HCT116 (cell line): ENCODE results near the gene CRB3. TPM values are rescaled to one million over a fixed set of nuclear protein-coding genes. Genes with fewer than 3 reads are reported as not detected.

Experiments
- ATAC-seq: fragments of 200-7000 bp; cut with Tn5 transposase; 2 replicates; pipeline ENCODE4 v1.9.1; 2020; ENCODE audit warnings: mild to moderate bottlenecking, moderate library complexity
- BruUV-seq: library from RNA; stranded (reverse); fragments of 400-500 nt; replicated peaks from 2 replicates; lab custom pipeline; 2021; lab: Mats Ljungman, UMichigan
- CTCF ChIA-PET: fragments of 300-600 bp; sonication (Branson Sonifier 250); formaldehyde crosslinking; loops from one replicate; lab custom pipeline; 2021; ENCODE audit warnings: antibody characterized with exemption; lab: Charles Lee
- POLR2A ChIA-PET: fragments of 300-600, 350-600 bp; sonication (Branson Sonifier 250); formaldehyde crosslinking; loops from one replicate; lab custom pipeline; 2021; ENCODE audit warnings: antibody characterized with exemption; lab: Charles Lee
- RAD21 ChIA-PET, 2 experiments: fragments of 300-600 bp; sonication (Branson Sonifier 250); formaldehyde crosslinking; loops; one replicate each; lab custom pipeline; 2023; ENCODE audit warnings: low total read pairs in 2 of 2; ENCODE audit not compliant: uncharacterized antibody in 2 of 2, unreplicated experiment in 2 of 2, low non-redundant PET in 1 of 2; lab: Charles Lee
- DNase-seq: peaks from one replicate; pipeline ENCODE4 v3.0.0-alpha.2; 2010; ENCODE audit warnings: low read depth, low spot score
- H2AFZ ChIP-seq: fragments of 200-600 bp; shearing (Covaris generic), sonication (generic); 2 replicates; pipeline ENCODE4 v1.6.1; 2017; ENCODE audit warnings: low read depth, mixed run types, mixed read lengths, antibody characterized with exemption, low read length; ENCODE audit not compliant: poor library complexity, severe bottlenecking
- H3K27ac ChIP-seq: 2 replicates; pipeline ENCODE4 v1.5.1; 2012; ENCODE audit warnings: low read depth, low read length
- H3K27me3 ChIP-seq: fragments of 200-600 bp; sonication (generic); 2 replicates; pipeline ENCODE4 v1.6.1; 2016; ENCODE audit warnings: mixed run types, low read length, mixed read lengths; ENCODE audit not compliant: insufficient read depth
- H3K36me3 ChIP-seq, 2 experiments: fragments of 200-500 bp in 1 of 2; fragments of 200-600 bp in 1 of 2; sonication (Bioruptor generic) in 1 of 2; sonication (generic) in 1 of 2; 2 replicates each; pipeline versions ENCODE4 v1.5.1 to v1.6.1; 2014 to 2016; ENCODE audit warnings: low read length in 2 of 2, inconsistent platforms in 1 of 2, mixed read lengths in 1 of 2, mixed run types in 1 of 2; ENCODE audit not compliant: insufficient read depth in 2 of 2, control insufficient read depth in 1 of 2
- H3K4me1 ChIP-seq, 2 experiments: fragments of 200-600 bp in 1 of 2; sonication (generic) in 1 of 2; 2 replicates each; pipeline versions ENCODE4 v1.5.1 to v1.6.1; 2012 to 2017; ENCODE audit warnings: low read length in 2 of 2, inconsistent platforms in 1 of 2, mild to moderate bottlenecking in 1 of 2, mixed read lengths in 1 of 2, mixed run types in 1 of 2, moderate library complexity in 1 of 2; ENCODE audit not compliant: insufficient read depth in 2 of 2, control insufficient read depth in 1 of 2
- H3K4me2 ChIP-seq: fragments of 200-600 bp; sonication (generic); 2 replicates; pipeline ENCODE4 v1.6.1; 2017; ENCODE audit warnings: mixed run types, low read length, mixed read lengths
- H3K4me3 ChIP-seq, 2 experiments: fragments of 200-600 bp in 1 of 2; sonication (generic) in 1 of 2; replicated peaks in 1 of 2; 2 replicates each; pipeline ENCODE4 v1.5.1; 2011 to 2016; ENCODE audit warnings: low read length in 2 of 2, control low read depth in 1 of 2, low read depth in 1 of 2, mild to moderate bottlenecking in 1 of 2, mixed read lengths in 1 of 2, mixed run types in 1 of 2
- H3K79me2 ChIP-seq: fragments of 200-600 bp; sonication (generic); 2 replicates; pipeline ENCODE4 v1.6.1; 2017; ENCODE audit warnings: mild to moderate bottlenecking, mixed run types, low read length, moderate library complexity, mixed read lengths; ENCODE audit not compliant: insufficient read depth
- H3K9ac ChIP-seq: fragments of 200-600 bp; sonication (generic); 2 replicates; pipeline ENCODE4 v1.6.1; 2016; ENCODE audit warnings: low read length, mixed read lengths
- H3K9me2 ChIP-seq: fragments of 200-600 bp; sonication (generic), shearing (Covaris generic); 2 replicates; pipeline ENCODE4 v1.6.1; 2017; ENCODE audit warnings: mixed run types, mild to moderate bottlenecking, moderate library complexity; ENCODE audit not compliant: insufficient read depth
- H3K9me3 ChIP-seq, 2 experiments: fragments of 200-500 bp in 1 of 2; fragments of 200-600 bp in 1 of 2; sonication (Bioruptor generic) in 1 of 2; sonication (generic) in 1 of 2; 2 replicates each; pipeline ENCODE4 v1.6.1; 2014 to 2017; ENCODE audit warnings: low read length in 2 of 2, mixed read lengths in 2 of 2, inconsistent platforms in 1 of 2, low read depth in 1 of 2, mild to moderate bottlenecking in 1 of 2, mixed run types in 1 of 2, moderate library complexity in 1 of 2; ENCODE audit not compliant: control insufficient read depth in 1 of 2, insufficient read depth in 1 of 2
- H4K20me1 ChIP-seq: fragments of 200-600 bp; sonication (generic), shearing (Covaris generic); 2 replicates; pipeline ENCODE4 v1.6.1; 2017; ENCODE audit warnings: mixed run types, mild to moderate bottlenecking, moderate library complexity; ENCODE audit not compliant: insufficient read depth
- CBX3 ChIP-seq: IDR thresholded peaks from 2 replicates; pipeline ENCODE4 v1.6.1; 2012; ENCODE audit warnings: low read depth
- CEBPB ChIP-seq: IDR thresholded peaks from 2 replicates; pipeline ENCODE4 v1.6.1; 2012; ENCODE audit warnings: low read depth
- EZH2phosphoT487 ChIP-seq: fragments of 200-600 bp; IDR thresholded peaks from 2 replicates; pipeline ENCODE4 v1.6.1; 2018; ENCODE audit warnings: antibody characterized with exemption, borderline replicate concordance
- POLR2A ChIP-seq: IDR thresholded peaks from 2 replicates; pipeline ENCODE4 v1.7.0; 2011; ENCODE audit warnings: borderline replicate concordance; ENCODE audit not compliant: insufficient read depth, insufficient read length; ENCODE audit errors: extremely low read depth
- POLR2AphosphoS5 ChIP-seq: IDR thresholded peaks from 2 replicates; pipeline ENCODE4 v1.6.1; 2011; ENCODE audit warnings: mild to moderate bottlenecking, low read depth, low read length, moderate library complexity
- REST ChIP-seq: IDR thresholded peaks from 2 replicates; pipeline ENCODE4 v1.6.1; 2012; ENCODE audit warnings: low read depth
- SIN3A ChIP-seq: IDR thresholded peaks from 2 replicates; pipeline ENCODE4 v1.6.1; 2012; ENCODE audit warnings: low read depth
- SRF ChIP-seq: IDR thresholded peaks from 2 replicates; pipeline ENCODE4 v1.6.1; 2012; ENCODE audit warnings: low read depth
- ZNF274 ChIP-seq: fragments of 200-500 bp; sonication (Bioruptor generic); IDR thresholded peaks from 2 replicates; pipeline ENCODE4 v1.6.1; 2014; ENCODE audit warnings: mild to moderate bottlenecking, low read depth, low read length, inconsistent platforms
- intact Hi-C: fragments of 100-400 bp; cut with micrococcal nuclease; formaldehyde crosslinking; loops from 2 replicates; pipeline ENCODE4 v1.10.0; 2022
- total RNA-seq: library from RNA; stranded (reverse); gene quantifications from one replicate; pipeline ENCODE4 v1.2.1, GENCODE V29; 2021; ENCODE audit not compliant: unreplicated experiment
- TF ChIP-seq, protein P1 (sequence below), 3 experiments: fragments of 200-600 bp in 1 of 3; sonication (generic) in 1 of 3; IDR thresholded peaks in 2 of 3; conservative IDR thresholded peaks in 1 of 3; 2 replicates each; pipeline ENCODE4 v1.5.1; 2012 to 2017; ENCODE audit warnings: low read depth in 2 of 3, low read length in 2 of 3, antibody characterized with exemption in 1 of 3, borderline replicate concordance in 1 of 3, control low read depth in 1 of 3, mild to moderate bottlenecking in 1 of 3, mixed read lengths in 1 of 3, mixed run types in 1 of 3, moderate library complexity in 1 of 3; ENCODE audit not compliant: insufficient read depth in 1 of 3
- TF ChIP-seq, protein P2 (sequence below): IDR thresholded peaks from 2 replicates; pipeline ENCODE4 v1.6.1; 2011; ENCODE audit warnings: mild to moderate bottlenecking, low read length, moderate library complexity; ENCODE audit not compliant: insufficient replicate concordance; ENCODE audit errors: extremely low read depth

CRB3 gene
- total RNA-seq, 1 experiment from 2014 or later, result 40.5 TPM

- intact Hi-C loops, result no loop called here
- Histone ChIP-seq H3K9me2 (no peaks in the 10 kb centered on the region), H4K20me1 (no peaks in the 10 kb centered on the region), H3K36me3 (no peaks in the 10 kb centered on the region), H3K4me3 (no peak overlapping the region), H3K79me2 (no peaks in the 10 kb centered on the region), H3K27ac (no peak overlapping the region; the same call in 1 of the 2 replicates), H2AFZ (no peak overlapping the region), H3K4me2 (peak overlapping the region; percentile 17; the same call in 1 of the 2 replicates), H3K27me3 (no peaks in the 10 kb centered on the region), H3K4me1 (peaks cover 8 to 27% of the 10 kb centered on the region in 2 experiments), H3K9ac (no peak overlapping the region), H3K9me3 (no peaks in the 10 kb centered on the region)
- ChIA-PET POLR2A (interaction anchor here (0.6 kb wide), 1 partner anchor 260 kb away, joined by 3 read pairs; no protein-coding TSS in a partner anchor), CTCF (no interaction called here), RAD21 (no interaction called here)
- BruUV-seq, result no TSS peak
- TF ChIP-seq CBX3 (no peak), SRF (no peak), POLR2AphosphoS5 (no peak), EZH2phosphoT487 (no peak), REST (no peak), SIN3A (no peak), ZNF274 (no peak), CEBPB (no peak), POLR2A (no peak)
- TF ChIP-seq, protein P1, sequence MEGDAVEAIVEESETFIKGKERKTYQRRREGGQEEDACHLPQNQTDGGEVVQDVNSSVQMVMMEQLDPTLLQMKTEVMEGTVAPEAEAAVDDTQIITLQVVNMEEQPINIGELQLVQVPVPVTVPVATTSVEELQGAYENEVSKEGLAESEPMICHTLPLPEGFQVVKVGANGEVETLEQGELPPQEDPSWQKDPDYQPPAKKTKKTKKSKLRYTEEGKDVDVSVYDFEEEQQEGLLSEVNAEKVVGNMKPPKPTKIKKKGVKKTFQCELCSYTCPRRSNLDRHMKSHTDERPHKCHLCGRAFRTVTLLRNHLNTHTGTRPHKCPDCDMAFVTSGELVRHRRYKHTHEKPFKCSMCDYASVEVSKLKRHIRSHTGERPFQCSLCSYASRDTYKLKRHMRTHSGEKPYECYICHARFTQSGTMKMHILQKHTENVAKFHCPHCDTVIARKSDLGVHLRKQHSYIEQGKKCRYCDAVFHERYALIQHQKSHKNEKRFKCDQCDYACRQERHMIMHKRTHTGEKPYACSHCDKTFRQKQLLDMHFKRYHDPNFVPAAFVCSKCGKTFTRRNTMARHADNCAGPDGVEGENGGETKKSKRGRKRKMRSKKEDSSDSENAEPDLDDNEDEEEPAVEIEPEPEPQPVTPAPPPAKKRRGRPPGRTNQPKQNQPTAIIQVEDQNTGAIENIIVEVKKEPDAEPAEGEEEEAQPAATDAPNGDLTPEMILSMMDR (IDR thresholded peaks at IDR 0.05 in 2 of 3, conservative IDR thresholded peaks at IDR 0.05 in 1 of 3; ENCODE audit: borderline replicate concordance in 1 of 3, insufficient read depth in 1 of 3, low read depth in 2 of 3, low read length in 2 of 3), result no peak
- TF ChIP-seq, protein P2, sequence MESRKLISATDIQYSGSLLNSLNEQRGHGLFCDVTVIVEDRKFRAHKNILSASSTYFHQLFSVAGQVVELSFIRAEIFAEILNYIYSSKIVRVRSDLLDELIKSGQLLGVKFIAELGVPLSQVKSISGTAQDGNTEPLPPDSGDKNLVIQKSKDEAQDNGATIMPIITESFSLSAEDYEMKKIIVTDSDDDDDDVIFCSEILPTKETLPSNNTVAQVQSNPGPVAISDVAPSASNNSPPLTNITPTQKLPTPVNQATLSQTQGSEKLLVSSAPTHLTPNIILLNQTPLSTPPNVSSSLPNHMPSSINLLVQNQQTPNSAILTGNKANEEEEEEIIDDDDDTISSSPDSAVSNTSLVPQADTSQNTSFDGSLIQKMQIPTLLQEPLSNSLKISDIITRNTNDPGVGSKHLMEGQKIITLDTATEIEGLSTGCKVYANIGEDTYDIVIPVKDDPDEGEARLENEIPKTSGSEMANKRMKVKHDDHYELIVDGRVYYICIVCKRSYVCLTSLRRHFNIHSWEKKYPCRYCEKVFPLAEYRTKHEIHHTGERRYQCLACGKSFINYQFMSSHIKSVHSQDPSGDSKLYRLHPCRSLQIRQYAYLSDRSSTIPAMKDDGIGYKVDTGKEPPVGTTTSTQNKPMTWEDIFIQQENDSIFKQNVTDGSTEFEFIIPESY, result no peak
- ATAC-seq (peak; percentile 91), DNase-seq (peak; percentile 54)
These were observed 12.3 kb downstream of the CRB3 start for GRCh38 chr19:6476155-6476895.
